K562 (cell line): ENCODE results near the gene MLXIPL. TPM values are rescaled to one million over a fixed set of nuclear protein-coding genes. Genes with fewer than 3 reads are reported as not detected.

Experiments used
- ATAC-seq: fragments of 200-7000 bp; cut with Tn5 transposase; 3 replicates; pipeline ENCODE4 v1.9.1; 2020; ENCODE audit warnings: moderate library complexity
- BruUV-seq: library from RNA; stranded (reverse); fragments of 400-500 nt; replicated peaks from 2 replicates; lab custom pipeline; 2021; lab: Mats Ljungman, UMichigan
- CTCF ChIA-PET: fragments of 300-600 bp; formaldehyde crosslinking; extraction: SDS; loops from one replicate; lab custom pipeline; 2021; ENCODE audit warnings: low intra/inter-chr PET ratio; lab: Yijun Ruan, JAX
- POLR2A ChIA-PET: fragments of 300-600, 350-650 bp; sonication (Branson Sonifier 250); formaldehyde crosslinking; extraction: SDS; loops from one replicate; lab custom pipeline; 2021; ENCODE audit warnings: antibody characterized with exemption, inconsistent platforms; lab: Yijun Ruan, JAX
- DNase-seq, 4 experiments: peaks; one replicate each; pipeline versions ENCODE4 v3.0.0 to v3.0.0-alpha.2; 2011 to 2018; ENCODE audit warnings: low spot score in 3 of 4, mixed read lengths in 3 of 4; ENCODE audit errors: extremely low read depth in 1 of 4
- FAIRE-seq: peaks from 2 replicates; lab custom pipeline; 2011; peaks lifted over from hg19 to GRCh38; lab: Jason Lieb, UNC
- H2AFZ ChIP-seq: 2 replicates; pipeline ENCODE4 v1.6.0; 2011; ENCODE audit warnings: low read depth, low read length, control low read depth, inconsistent platforms
- H3K27ac ChIP-seq: fragments of 200-600 bp; 3 replicates; pipeline ENCODE4 v1.8.0; 2011; ENCODE audit warnings: low read depth, mild to moderate bottlenecking, control low read depth, inconsistent platforms, low read length, moderate library complexity, mixed read lengths; ENCODE audit errors: extremely low read depth
- H3K27me3 ChIP-seq, 2 experiments: fragments of 300-600 bp in 1 of 2; 2 replicates in 1 of 2; 3 replicates in 1 of 2; pipeline versions ENCODE4 v1.6.0 to v1.8.0; 2011; ENCODE audit warnings: inconsistent platforms in 2 of 2, low read length in 2 of 2, mild to moderate bottlenecking in 1 of 2, mixed read lengths in 1 of 2, moderate library complexity in 1 of 2; ENCODE audit not compliant: control insufficient read depth in 2 of 2, insufficient read depth in 2 of 2
- H3K36me3 ChIP-seq: fragments of 300-600 bp; 3 replicates; pipeline ENCODE4 v1.8.0; 2011; ENCODE audit warnings: mild to moderate bottlenecking, low read length, inconsistent platforms; ENCODE audit not compliant: control insufficient read depth, insufficient read depth
- H3K4me1 ChIP-seq, 2 experiments: fragments of 200-600 bp in 1 of 2; replicated peaks in 1 of 2; 2 replicates in 1 of 2; 3 replicates in 1 of 2; pipeline versions ENCODE4 v1.5.1 to v1.8.0; 2011; ENCODE audit warnings: inconsistent platforms in 2 of 2, low read length in 2 of 2, mild to moderate bottlenecking in 1 of 2, mixed read lengths in 1 of 2, moderate library complexity in 1 of 2; ENCODE audit not compliant: control insufficient read depth in 2 of 2, insufficient read depth in 2 of 2
- H3K4me2 ChIP-seq: 2 replicates; pipeline ENCODE4 v1.6.1; 2011; ENCODE audit warnings: low read length, control low read depth, inconsistent platforms, mixed read lengths; ENCODE audit not compliant: insufficient read depth
- H3K4me3 ChIP-seq: fragments of 200-600 bp; sonication (generic), shearing (Covaris generic); 2 replicates; pipeline ENCODE4 v1.5.1; 2016; ENCODE audit warnings: control low read depth, inconsistent platforms
- H3K79me2 ChIP-seq: fragments of 200-600 bp; 3 replicates; pipeline ENCODE4 v1.8.0; 2011; ENCODE audit warnings: low read length, inconsistent platforms; ENCODE audit not compliant: control insufficient read depth, insufficient read depth
- H3K9ac ChIP-seq, 2 experiments: 2 replicates each; pipeline versions ENCODE4 v1.6.0 to v1.6.1; 2011; ENCODE audit warnings: low read depth in 2 of 2, low read length in 2 of 2, control low read depth in 1 of 2, inconsistent platforms in 1 of 2, mild to moderate bottlenecking in 1 of 2, mixed read lengths in 1 of 2; ENCODE audit not compliant: insufficient read depth in 1 of 2
- H3K9me1 ChIP-seq: one replicate; pipeline ENCODE4 v1.6.0; 2011; ENCODE audit warnings: inconsistent platforms, mild to moderate bottlenecking, low read length, moderate library complexity; ENCODE audit not compliant: control insufficient read depth, insufficient read depth
- H3K9me3 ChIP-seq: replicated peaks from 2 replicates; pipeline ENCODE4 v1.5.1; 2011; ENCODE audit warnings: low read depth, low read length, inconsistent platforms; ENCODE audit not compliant: control insufficient read depth, insufficient read depth
- H4K20me1 ChIP-seq: replicated peaks from 2 replicates; pipeline ENCODE4 v1.6.1; 2011; ENCODE audit warnings: low read length, inconsistent platforms, mixed read lengths; ENCODE audit not compliant: control insufficient read depth, insufficient read depth
- BCOR ChIP-seq: fragments of 450-650 bp; IDR thresholded peaks from 2 replicates; pipeline ENCODE4 v1.6.1; 2016
- CBX3 ChIP-seq, 2 experiments: IDR thresholded peaks; 1 replicate in 1 of 2; 2 replicates in 1 of 2; pipeline ENCODE4 v1.6.1; 2012; ENCODE audit warnings: inconsistent platforms in 2 of 2, low read length in 2 of 2, borderline replicate concordance in 1 of 2, control low read depth in 1 of 2
- HDAC2 ChIP-seq: fragments of 450-650 bp; IDR thresholded peaks from 2 replicates; pipeline ENCODE4 v1.6.1; 2016; ENCODE audit warnings: mild to moderate bottlenecking
- HLTF ChIP-seq: fragments of 450-650 bp; IDR thresholded peaks from 2 replicates; pipeline ENCODE4 v1.6.1; 2016
- KDM1A ChIP-seq, 2 experiments: fragments of 450-650 bp; IDR thresholded peaks; 2 replicates each; pipeline ENCODE4 v1.6.1; 2016; ENCODE audit warnings: mild to moderate bottlenecking in 2 of 2
- POLR2G ChIP-seq: fragments of 200-400 bp; formaldehyde crosslinking; IDR thresholded peaks from 2 replicates; pipeline ENCODE4 v1.6.1; 2017; ENCODE audit warnings: low read depth, mild to moderate bottlenecking, antibody characterized with exemption, low read length, moderate library complexity
- RBM25 ChIP-seq: fragments of 200-400 bp; formaldehyde crosslinking; IDR thresholded peaks from 2 replicates; pipeline ENCODE4 v1.6.1; 2018; ENCODE audit warnings: low read length, low read depth, moderate library complexity; ENCODE audit not compliant: severe bottlenecking
- TRIM28 ChIP-seq: fragments of 450-650 bp; IDR thresholded peaks from 2 replicates; pipeline ENCODE4 v1.6.1; 2017
- ZC3H11A ChIP-seq: IDR thresholded peaks from 2 replicates; pipeline ENCODE4 v1.6.1; 2012; ENCODE audit warnings: low read depth, low read length, improper control_type of control experiment
- ZNF184 ChIP-seq: sonication (generic); formaldehyde crosslinking; IDR thresholded peaks from 2 replicates; pipeline ENCODE4 v1.5.0; 2020; ENCODE audit warnings: missing genetic modification reagents
- in situ Hi-C: fragments of 300-500 bp; cut with MboI; formaldehyde crosslinking; loops from 4 replicates; pipeline ENCODE4 v1.15.0; 2018; ENCODE audit warnings: inconsistent platforms, mixed read lengths
- intact Hi-C: fragments of 100-400 bp; cut with micrococcal nuclease; formaldehyde crosslinking; loops from 2 replicates; pipeline ENCODE4 v1.14.2; 2022
- polyA plus RNA-seq, 8 experiments: library from polyadenylated mRNA; depleted of rRNA in 4 of 8; stranded (reverse) in 5 of 8; unstranded in 3 of 8; fragments of >200 nt; fragmentation: Nextera tagmentation in 2 of 8; fragmentation: Illumina TruSeq in 1 of 8; extraction: Ambion mirVana in 2 of 8; extraction: Trizol in 1 of 8; gene quantifications; 2 replicates each; pipeline versions ENCODE4 v1.2.1 to v1.2.3, GENCODE V29; 2011 to 2014; ENCODE audit warnings: inconsistent platforms in 1 of 8, missing spikeins in 1 of 8
- total RNA-seq, 7 experiments: library from RNA; depleted of rRNA in 6 of 7; stranded (reverse); fragments of >200 nt in 6 of 7; fragmentation: Illumina TruSeq in 2 of 7; extraction: Trizol in 2 of 7; gene quantifications; 2 replicates each; pipeline versions ENCODE4 v1.2.1 to v1.2.3, GENCODE V29; 2011 to 2021; ENCODE audit warnings: low replicate concordance in 1 of 7
- TF ChIP-seq, protein P1 (sequence below): fragments of 450-650 bp; conservative IDR thresholded peaks from 2 replicates; pipeline ENCODE4 v1.6.1; 2016; ENCODE audit warnings: missing genetic modification characterization, low read depth, mild to moderate bottlenecking, missing compliant biosample characterization, moderate library complexity

Gene MLXIPL
- total and polyA plus RNA-seq, 9 of the 15 experiments (the other 6 are each of a cell fraction or from before 2014, with no cell fraction given): 0.11 to 18.4 (median 1.4) TPM

GRCh38 chr7:73663033-73663432 is 38.7 kb upstream of the MLXIPL start:
- no peak overlapping the region for H2AFZ ChIP-seq
- no peaks in the 10 kb centered on the region for H3K36me3 ChIP-seq
- BruUV-seq: no TSS peak
- H4K20me1 ChIP-seq: no peaks in the 10 kb centered on the region
- H3K9me1 ChIP-seq: no peaks in the 10 kb centered on the region
- CTCF ChIA-PET: interaction anchor here (1.0 kb wide), 1 partner anchor 39 kb away, joined by 7 read pairs; no protein-coding TSS in a partner anchor
- FAIRE-seq: no peak
- POLR2A ChIA-PET: interaction anchor here (0.6 kb wide), 1 partner anchor 38 kb away, joined by 3 read pairs; no protein-coding TSS in a partner anchor
- H3K27ac ChIP-seq: no peak overlapping the region
- intact Hi-C loops (no loop called here), in situ Hi-C loops (no loop called here)
- peaks cover 5 to 6% of the 10 kb centered on the region in 2 experiments; a peak in 3 of 5 replicates for H3K27me3 ChIP-seq
- peaks cover 7% of the 10 kb centered on the region for H3K9me3 ChIP-seq
- H3K9ac ChIP-seq: no peak overlapping the region
- peaks cover 9 to 24% of the 10 kb centered on the region in 2 experiments; a peak in 4 of 5 replicates for H3K4me1 ChIP-seq
- H3K79me2 ChIP-seq: no peaks in the 10 kb centered on the region
- peak; percentile 82 for TF ChIP-seq TRIM28
- TF ChIP-seq HDAC2: peak; percentile 69
- no peak for TF ChIP-seq ZC3H11A
- peak; percentile 28 to 71; a peak in 3 of 4 replicates for TF ChIP-seq KDM1A (IDR thresholded peaks at IDR 0.05)
- TF ChIP-seq, protein P1, sequence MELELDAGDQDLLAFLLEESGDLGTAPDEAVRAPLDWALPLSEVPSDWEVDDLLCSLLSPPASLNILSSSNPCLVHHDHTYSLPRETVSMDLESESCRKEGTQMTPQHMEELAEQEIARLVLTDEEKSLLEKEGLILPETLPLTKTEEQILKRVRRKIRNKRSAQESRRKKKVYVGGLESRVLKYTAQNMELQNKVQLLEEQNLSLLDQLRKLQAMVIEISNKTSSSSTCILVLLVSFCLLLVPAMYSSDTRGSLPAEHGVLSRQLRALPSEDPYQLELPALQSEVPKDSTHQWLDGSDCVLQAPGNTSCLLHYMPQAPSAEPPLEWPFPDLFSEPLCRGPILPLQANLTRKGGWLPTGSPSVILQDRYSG (tag): no peak
- TF ChIP-seq RBM25: peak; percentile 91
- TF ChIP-seq CBX3 (IDR thresholded peaks at IDR 0.05; ENCODE audit: borderline replicate concordance in 1 of 2, low read length in 2 of 2): peak in 1 of 2 experiments; percentile 80; a peak in 1 of 3 replicates
- peak; percentile 97 for TF ChIP-seq ZNF184 (CRISPR knock-in tag)
- peak; percentile 92 for TF ChIP-seq BCOR
- peak; percentile 59; the same call in 1 of the 2 replicates for TF ChIP-seq HLTF
- no peak for TF ChIP-seq POLR2G
- TF ChIP-seq, all 486 proteins: peak for 8
- ATAC-seq (no peak), DNase-seq (no peak)
- H3K4me3 ChIP-seq: no peak overlapping the region
- H3K4me2 ChIP-seq: no peak overlapping the region
